Liver (tissue), 9 donors: ENCODE measurements around the gene HYAL3. TPM values are rescaled to one million over a fixed set of nuclear protein-coding genes. Genes with fewer than 3 reads are reported as not detected.

Experiments used
- DNase-seq: peaks from one replicate; pipeline ENCODE4 v3.0.0-alpha.2; 2017; ENCODE audit warnings: low spot score
- H3K27ac ChIP-seq, 2 donors: one replicate each; pipeline ENCODE4 v1.7.0; 2013; ENCODE audit warnings: inconsistent platforms in 2 of 2, low read length in 2 of 2, control low read depth in 1 of 2, low read depth in 1 of 2, mild to moderate bottlenecking in 1 of 2
- H3K27me3 ChIP-seq, 4 donors: one replicate each; pipeline versions ENCODE4 v1.6.1 to v1.7.0; 2013; ENCODE audit warnings: low read length in 3 of 4, inconsistent platforms in 1 of 4, mild to moderate bottlenecking in 1 of 4, moderate library complexity in 1 of 4; ENCODE audit not compliant: control insufficient read depth in 4 of 4, insufficient read depth in 4 of 4
- H3K36me3 ChIP-seq, 4 donors: one replicate each; pipeline versions ENCODE4 v1.6.1 to v1.7.0; 2013; ENCODE audit warnings: low read length in 3 of 4, mild to moderate bottlenecking in 3 of 4, low read depth in 1 of 4, moderate library complexity in 1 of 4; ENCODE audit not compliant: control insufficient read depth in 4 of 4, insufficient read depth in 3 of 4
- H3K4me1 ChIP-seq, 4 donors: one replicate each; pipeline versions ENCODE4 v1.6.1 to v1.7.0; 2013; ENCODE audit warnings: low read length in 3 of 4, mild to moderate bottlenecking in 3 of 4, moderate library complexity in 1 of 4; ENCODE audit not compliant: control insufficient read depth in 4 of 4, insufficient read depth in 4 of 4
- H3K4me3 ChIP-seq, 3 donors: one replicate each; pipeline versions ENCODE4 v1.6.1 to v1.7.0; 2013; ENCODE audit warnings: low read length in 3 of 3, control low read depth in 1 of 3, low read depth in 1 of 3, mild to moderate bottlenecking in 1 of 3
- H3K9ac ChIP-seq, 2 donors: one replicate each; pipeline ENCODE4 v1.7.0; 2013; ENCODE audit warnings: low read length in 2 of 2, mild to moderate bottlenecking in 2 of 2, moderate library complexity in 2 of 2, control low read depth in 1 of 2, low read depth in 1 of 2
- H3K9me3 ChIP-seq, 4 donors: one replicate each; pipeline versions ENCODE4 v1.6.1 to v1.7.0; 2013; ENCODE audit warnings: low read length in 3 of 4; ENCODE audit not compliant: control insufficient read depth in 4 of 4
- EGR1 ChIP-seq, 2 donors: IDR thresholded peaks; 2 replicates each; pipeline ENCODE4 v1.6.1; 2016 to 2018; ENCODE audit warnings: antibody characterized with exemption in 2 of 2, low read depth in 2 of 2
- FOXA1 ChIP-seq: IDR thresholded peaks from 2 replicates; pipeline ENCODE4 v1.6.1; 2016; ENCODE audit warnings: antibody characterized with exemption
- FOXA2 ChIP-seq: IDR thresholded peaks from 2 replicates; pipeline ENCODE4 v1.6.1; 2016; ENCODE audit warnings: antibody characterized with exemption
- GABPA ChIP-seq, 2 donors: IDR thresholded peaks in 1 of 2; conservative IDR thresholded peaks in 1 of 2; 2 replicates each; pipeline ENCODE4 v1.6.1; 2016; ENCODE audit warnings: antibody characterized with exemption in 2 of 2, mild to moderate bottlenecking in 1 of 2, moderate library complexity in 1 of 2
- NR2F2 ChIP-seq: IDR thresholded peaks from 2 replicates; pipeline ENCODE4 v1.6.1; 2016; ENCODE audit warnings: antibody characterized with exemption
- RAD21 ChIP-seq, 2 donors: IDR thresholded peaks; 2 replicates each; pipeline ENCODE4 v1.6.1; 2016; ENCODE audit warnings: antibody characterized with exemption in 2 of 2, mild to moderate bottlenecking in 2 of 2
- RXRA ChIP-seq, 2 donors: IDR thresholded peaks; 2 replicates each; pipeline ENCODE4 v1.6.1; 2017 to 2018; ENCODE audit warnings: antibody characterized with exemption in 2 of 2, mild to moderate bottlenecking in 1 of 2
- SP1 ChIP-seq: IDR thresholded peaks from 2 replicates; pipeline ENCODE4 v1.6.1; 2018; ENCODE audit warnings: antibody characterized with exemption, mild to moderate bottlenecking
- TAF1 ChIP-seq: conservative IDR thresholded peaks from 2 replicates; pipeline ENCODE4 v1.6.1; 2016; ENCODE audit warnings: antibody characterized with exemption, mild to moderate bottlenecking
- WGBS: extraction: QIAGEN DNeasy Blood & Tissue Kit; methylation state at CpG from one replicate; pipeline ENCODE4 v1.1.7; 2013; 5-methylcytosine and 5-hydroxymethylcytosine counted together
- polyA plus RNA-seq, 2 donors: library from polyadenylated mRNA; stranded (reverse) in 1 of 2; unstranded in 1 of 2; fragments of 200-250 nt in 1 of 2; fragments of >200 nt in 1 of 2; fragmentation: Nextera tagmentation in 1 of 2; extraction: Ambion mirVana in 1 of 2; gene quantifications; one replicate each; pipeline versions ENCODE4 v1.2.1 to v1.2.3, GENCODE V29; 2013 to 2015
- total RNA-seq, 2 donors: library from RNA; depleted of rRNA; stranded (reverse); fragments of >200 nt; gene quantifications; one replicate each; pipeline ENCODE4 v1.2.3, GENCODE V29; 2014
- TF ChIP-seq, protein P1 (sequence below): IDR thresholded peaks from 2 replicates; pipeline ENCODE4 v1.6.1; 2016; ENCODE audit warnings: antibody characterized with exemption
- TF ChIP-seq, protein P2 (sequence below): fragments of 150-350 bp; IDR thresholded peaks from 2 replicates; pipeline ENCODE4 v1.5.1; 2017; ENCODE audit warnings: improper control_type of control experiment, low read depth, low read length; ENCODE audit not compliant: missing input control
- TF ChIP-seq, protein P3 (sequence below): IDR thresholded peaks from 2 replicates; pipeline ENCODE4 v1.6.1; 2016; ENCODE audit warnings: antibody characterized with exemption
- TF ChIP-seq, protein P4 (sequence below): IDR thresholded peaks from 2 replicates; pipeline ENCODE4 v1.6.1; 2016; ENCODE audit warnings: antibody characterized with exemption
- TF ChIP-seq, protein P5 (sequence below): IDR thresholded peaks from 2 replicates; pipeline ENCODE4 v1.6.1; 2016; ENCODE audit warnings: antibody characterized with exemption, mild to moderate bottlenecking
- donor health status: healthy.
- donor health status: healthy.
- donor health status: healthy.
- donor health status: healthy.
- donor health status: healthy.

HYAL3 gene
- total and polyA plus RNA-seq, 4 donors, result 1.8 to 6.6 (median 2.0) TPM

DNA sequence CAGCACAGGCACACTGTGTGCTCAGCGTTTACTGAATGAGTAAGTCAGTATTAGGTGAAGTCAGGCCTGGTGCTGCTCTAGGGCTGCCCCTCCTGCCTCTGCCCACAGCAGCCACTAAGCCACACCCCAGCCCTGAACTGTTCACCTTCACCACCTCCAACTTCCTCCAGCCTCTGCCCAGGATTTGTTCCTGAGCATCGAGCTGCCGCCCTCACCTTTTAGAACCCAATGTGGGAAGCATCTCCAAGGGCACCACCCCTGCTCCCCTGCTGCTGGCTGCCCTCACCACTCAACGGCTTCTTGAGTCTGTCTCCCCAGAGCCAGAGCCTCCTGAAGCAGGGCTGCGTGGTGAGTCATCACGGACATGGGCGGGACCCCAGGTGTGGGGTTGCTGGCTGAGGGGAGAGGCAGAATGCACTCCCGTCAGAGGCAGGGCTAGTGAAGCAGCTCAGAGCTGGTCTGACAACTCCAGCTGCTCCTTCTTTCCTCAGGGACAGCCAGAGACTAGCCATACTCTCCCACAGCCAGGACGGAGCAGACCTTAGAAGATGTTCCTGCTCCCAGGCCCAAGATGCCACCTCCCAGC is 17.5 kb upstream of the HYAL3 start:
- peaks cover 12 to 31% (median 27%) of the 10 kb centered on the region in 4 donors for H3K4me1 ChIP-seq
- 76% methylated on average over 9 of the region's 9 CpGs for WGBS
- H3K4me3 ChIP-seq, result no peak overlapping the region
- no peaks in the 10 kb centered on the region for H3K27me3 ChIP-seq
- H3K36me3 ChIP-seq, result peaks cover 0 to 10% (median 2%) of the 10 kb centered on the region in 4 donors
- no peak overlapping the region for H3K27ac ChIP-seq
- DNase-seq, result no peak
- H3K9ac ChIP-seq, result no peak overlapping the region
- TF ChIP-seq GABPA (IDR thresholded peaks at IDR 0.05 in 1 of 2, conservative IDR thresholded peaks at IDR 0.05 in 1 of 2) (no peak), FOXA2 (no peak), TAF1 (no peak), RAD21 (IDR thresholded peaks at IDR 0.05) (no peak), FOXA1 (no peak)
- TF ChIP-seq, protein P1, sequence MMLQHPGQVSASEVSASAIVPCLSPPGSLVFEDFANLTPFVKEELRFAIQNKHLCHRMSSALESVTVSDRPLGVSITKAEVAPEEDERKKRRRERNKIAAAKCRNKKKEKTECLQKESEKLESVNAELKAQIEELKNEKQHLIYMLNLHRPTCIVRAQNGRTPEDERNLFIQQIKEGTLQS, result no peak
- TF ChIP-seq, protein P2, sequence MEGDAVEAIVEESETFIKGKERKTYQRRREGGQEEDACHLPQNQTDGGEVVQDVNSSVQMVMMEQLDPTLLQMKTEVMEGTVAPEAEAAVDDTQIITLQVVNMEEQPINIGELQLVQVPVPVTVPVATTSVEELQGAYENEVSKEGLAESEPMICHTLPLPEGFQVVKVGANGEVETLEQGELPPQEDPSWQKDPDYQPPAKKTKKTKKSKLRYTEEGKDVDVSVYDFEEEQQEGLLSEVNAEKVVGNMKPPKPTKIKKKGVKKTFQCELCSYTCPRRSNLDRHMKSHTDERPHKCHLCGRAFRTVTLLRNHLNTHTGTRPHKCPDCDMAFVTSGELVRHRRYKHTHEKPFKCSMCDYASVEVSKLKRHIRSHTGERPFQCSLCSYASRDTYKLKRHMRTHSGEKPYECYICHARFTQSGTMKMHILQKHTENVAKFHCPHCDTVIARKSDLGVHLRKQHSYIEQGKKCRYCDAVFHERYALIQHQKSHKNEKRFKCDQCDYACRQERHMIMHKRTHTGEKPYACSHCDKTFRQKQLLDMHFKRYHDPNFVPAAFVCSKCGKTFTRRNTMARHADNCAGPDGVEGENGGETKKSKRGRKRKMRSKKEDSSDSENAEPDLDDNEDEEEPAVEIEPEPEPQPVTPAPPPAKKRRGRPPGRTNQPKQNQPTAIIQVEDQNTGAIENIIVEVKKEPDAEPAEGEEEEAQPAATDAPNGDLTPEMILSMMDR, result no peak
- no peaks in the 10 kb centered on the region for H3K9me3 ChIP-seq

DNA sequence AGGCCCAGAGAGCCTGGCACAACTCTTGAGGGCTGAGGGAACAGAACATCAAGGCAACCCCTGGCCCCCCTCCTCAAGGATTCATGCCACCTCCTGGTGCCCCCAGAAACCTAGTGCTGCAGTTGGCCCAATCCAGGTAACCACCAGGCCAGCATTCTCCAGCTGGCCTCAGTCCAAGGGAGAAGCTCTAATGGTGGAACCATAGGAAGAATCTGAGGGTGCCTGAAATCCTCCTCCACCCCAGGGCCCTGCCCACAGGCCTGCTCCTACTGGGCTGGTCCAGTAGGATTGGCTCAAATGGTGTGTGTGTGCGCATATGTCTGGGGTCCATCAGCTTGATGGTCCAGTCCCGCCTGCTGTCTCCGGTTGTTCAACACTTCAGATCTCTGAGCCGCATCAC is 15.6 kb upstream of the HYAL3 start:
- Histone ChIP-seq H3K9ac (no peak overlapping the region), H3K4me3 (no peak overlapping the region), H3K27me3 (no peaks in the 10 kb centered on the region), H3K36me3 (peaks cover 0 to 10% (median 2%) of the 10 kb centered on the region in 4 donors), H3K27ac (no peak overlapping the region), H3K9me3 (no peaks in the 10 kb centered on the region), H3K4me1 (peaks cover 9 to 24% (median 20%) of the 10 kb centered on the region in 4 donors)
- WGBS, result 98% methylated on average over 4 of the region's 4 CpGs
- TF ChIP-seq, protein P3, sequence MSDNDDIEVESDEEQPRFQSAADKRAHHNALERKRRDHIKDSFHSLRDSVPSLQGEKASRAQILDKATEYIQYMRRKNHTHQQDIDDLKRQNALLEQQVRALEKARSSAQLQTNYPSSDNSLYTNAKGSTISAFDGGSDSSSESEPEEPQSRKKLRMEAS, result no peak
- TF ChIP-seq TAF1, result no peak
- TF ChIP-seq, protein P4, sequence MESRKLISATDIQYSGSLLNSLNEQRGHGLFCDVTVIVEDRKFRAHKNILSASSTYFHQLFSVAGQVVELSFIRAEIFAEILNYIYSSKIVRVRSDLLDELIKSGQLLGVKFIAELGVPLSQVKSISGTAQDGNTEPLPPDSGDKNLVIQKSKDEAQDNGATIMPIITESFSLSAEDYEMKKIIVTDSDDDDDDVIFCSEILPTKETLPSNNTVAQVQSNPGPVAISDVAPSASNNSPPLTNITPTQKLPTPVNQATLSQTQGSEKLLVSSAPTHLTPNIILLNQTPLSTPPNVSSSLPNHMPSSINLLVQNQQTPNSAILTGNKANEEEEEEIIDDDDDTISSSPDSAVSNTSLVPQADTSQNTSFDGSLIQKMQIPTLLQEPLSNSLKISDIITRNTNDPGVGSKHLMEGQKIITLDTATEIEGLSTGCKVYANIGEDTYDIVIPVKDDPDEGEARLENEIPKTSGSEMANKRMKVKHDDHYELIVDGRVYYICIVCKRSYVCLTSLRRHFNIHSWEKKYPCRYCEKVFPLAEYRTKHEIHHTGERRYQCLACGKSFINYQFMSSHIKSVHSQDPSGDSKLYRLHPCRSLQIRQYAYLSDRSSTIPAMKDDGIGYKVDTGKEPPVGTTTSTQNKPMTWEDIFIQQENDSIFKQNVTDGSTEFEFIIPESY, result no peak
- no peak for TF ChIP-seq FOXA1
- TF ChIP-seq FOXA2, result no peak
- DNase-seq, result no peak

DNA sequence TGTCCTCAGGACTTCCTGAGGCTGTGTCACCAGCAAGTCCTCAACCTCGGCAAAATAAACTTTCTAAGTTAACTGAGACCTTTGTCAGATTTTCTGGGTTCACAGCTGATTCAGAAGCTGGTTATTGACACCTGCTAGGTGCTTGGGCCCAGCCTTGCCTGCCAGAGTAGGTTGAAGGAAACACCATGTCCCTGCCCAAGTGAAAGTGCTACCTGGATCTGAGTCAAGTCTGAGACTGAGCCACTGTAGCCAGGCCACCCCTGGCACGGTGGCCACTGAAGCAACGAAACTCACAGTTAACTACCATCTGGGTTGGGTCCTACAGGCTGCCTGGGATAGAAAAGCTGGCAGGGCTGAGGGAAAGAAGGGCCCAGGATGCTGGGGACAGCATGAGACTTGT is 15.1 kb upstream of the HYAL3 start:
- no peak overlapping the region for H3K27ac ChIP-seq
- H3K36me3 ChIP-seq, result peaks cover 0 to 10% (median 2%) of the 10 kb centered on the region in 4 donors
- no peak overlapping the region for H3K9ac ChIP-seq
- H3K4me1 ChIP-seq, result peaks cover 8 to 24% (median 20%) of the 10 kb centered on the region in 4 donors
- no peaks in the 10 kb centered on the region for H3K9me3 ChIP-seq
- 82% methylated on average over 3 of the region's 3 CpGs for WGBS
- no peak overlapping the region for H3K4me3 ChIP-seq
- DNase-seq, result no peak
- H3K27me3 ChIP-seq, result no peaks in the 10 kb centered on the region
- TF ChIP-seq NR2F2 (no peak), TAF1 (no peak), RXRA (IDR thresholded peaks at IDR 0.05) (no peak), FOXA1 (no peak), EGR1 (IDR thresholded peaks at IDR 0.05; ENCODE audit: low read depth in 2 of 2) (no peak), FOXA2 (no peak), SP1 (no peak)
- TF ChIP-seq, protein P2, result no peak
- TF ChIP-seq, protein P4, result no peak
- TF ChIP-seq, protein P5, sequence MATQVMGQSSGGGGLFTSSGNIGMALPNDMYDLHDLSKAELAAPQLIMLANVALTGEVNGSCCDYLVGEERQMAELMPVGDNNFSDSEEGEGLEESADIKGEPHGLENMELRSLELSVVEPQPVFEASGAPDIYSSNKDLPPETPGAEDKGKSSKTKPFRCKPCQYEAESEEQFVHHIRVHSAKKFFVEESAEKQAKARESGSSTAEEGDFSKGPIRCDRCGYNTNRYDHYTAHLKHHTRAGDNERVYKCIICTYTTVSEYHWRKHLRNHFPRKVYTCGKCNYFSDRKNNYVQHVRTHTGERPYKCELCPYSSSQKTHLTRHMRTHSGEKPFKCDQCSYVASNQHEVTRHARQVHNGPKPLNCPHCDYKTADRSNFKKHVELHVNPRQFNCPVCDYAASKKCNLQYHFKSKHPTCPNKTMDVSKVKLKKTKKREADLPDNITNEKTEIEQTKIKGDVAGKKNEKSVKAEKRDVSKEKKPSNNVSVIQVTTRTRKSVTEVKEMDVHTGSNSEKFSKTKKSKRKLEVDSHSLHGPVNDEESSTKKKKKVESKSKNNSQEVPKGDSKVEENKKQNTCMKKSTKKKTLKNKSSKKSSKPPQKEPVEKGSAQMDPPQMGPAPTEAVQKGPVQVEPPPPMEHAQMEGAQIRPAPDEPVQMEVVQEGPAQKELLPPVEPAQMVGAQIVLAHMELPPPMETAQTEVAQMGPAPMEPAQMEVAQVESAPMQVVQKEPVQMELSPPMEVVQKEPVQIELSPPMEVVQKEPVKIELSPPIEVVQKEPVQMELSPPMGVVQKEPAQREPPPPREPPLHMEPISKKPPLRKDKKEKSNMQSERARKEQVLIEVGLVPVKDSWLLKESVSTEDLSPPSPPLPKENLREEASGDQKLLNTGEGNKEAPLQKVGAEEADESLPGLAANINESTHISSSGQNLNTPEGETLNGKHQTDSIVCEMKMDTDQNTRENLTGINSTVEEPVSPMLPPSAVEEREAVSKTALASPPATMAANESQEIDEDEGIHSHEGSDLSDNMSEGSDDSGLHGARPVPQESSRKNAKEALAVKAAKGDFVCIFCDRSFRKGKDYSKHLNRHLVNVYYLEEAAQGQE, result no peak
